SH-SY5Y (cell line): ENCODE data around the gene TTC39A.

Experiments used
- GATA2 ChIP-seq: IDR thresholded peaks from 2 replicates; pipeline ENCODE4 v1.6.1; 2011; ENCODE audit warnings: mild to moderate bottlenecking, low read depth, low read length
- GATA3 ChIP-seq: IDR thresholded peaks from 2 replicates; pipeline ENCODE4 v1.6.1; 2011; ENCODE audit warnings: low read depth, mild to moderate bottlenecking, low read length, moderate library complexity

TTC39A gene

DNA sequence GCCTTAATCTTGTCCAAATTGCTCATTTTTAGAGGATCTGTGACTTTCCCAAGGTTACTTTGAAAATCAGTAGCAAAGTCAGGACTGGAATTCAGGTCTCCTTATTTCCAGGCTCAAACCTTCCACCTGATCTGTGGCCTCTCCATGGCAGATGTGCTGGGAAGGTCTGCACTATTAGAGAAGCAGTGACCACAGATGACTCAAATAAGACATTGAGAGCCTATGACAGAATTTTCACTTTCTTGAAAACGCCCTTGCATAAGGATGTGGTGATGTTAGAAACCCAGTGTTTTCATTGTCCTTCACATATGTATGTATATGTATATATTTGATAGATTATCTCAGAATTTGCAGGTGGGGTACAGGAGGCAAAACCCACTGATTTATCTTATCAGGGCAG, 45.3 kb downstream of the TTC39A start:
- no peak for TF ChIP-seq GATA2
- no peak for TF ChIP-seq GATA3

DNA sequence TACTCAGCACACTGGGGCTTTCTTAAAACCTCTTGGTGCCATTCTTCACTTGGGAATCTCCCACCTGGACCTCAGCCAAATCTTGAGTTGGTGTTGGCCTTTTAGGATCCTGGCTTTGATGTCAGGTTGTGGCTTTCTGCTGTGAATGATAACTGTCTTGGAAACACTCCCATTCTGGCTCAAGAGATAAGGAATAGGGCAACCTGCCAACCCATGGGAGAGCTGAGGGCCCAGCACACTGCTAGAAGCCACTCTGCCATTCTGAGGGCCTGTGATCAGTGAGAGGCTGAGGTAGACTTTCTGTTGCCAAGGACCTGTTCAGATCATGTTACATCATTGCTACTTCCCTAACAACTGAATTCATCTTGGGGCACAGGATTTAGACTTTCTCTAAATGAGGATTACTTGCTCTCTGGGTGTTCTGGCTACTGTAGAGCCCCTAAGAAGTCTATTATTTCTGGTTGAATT, 45.8 kb downstream of the TTC39A start:
- TF ChIP-seq GATA2 (peak; percentile 90), GATA3 (no peak)

DNA sequence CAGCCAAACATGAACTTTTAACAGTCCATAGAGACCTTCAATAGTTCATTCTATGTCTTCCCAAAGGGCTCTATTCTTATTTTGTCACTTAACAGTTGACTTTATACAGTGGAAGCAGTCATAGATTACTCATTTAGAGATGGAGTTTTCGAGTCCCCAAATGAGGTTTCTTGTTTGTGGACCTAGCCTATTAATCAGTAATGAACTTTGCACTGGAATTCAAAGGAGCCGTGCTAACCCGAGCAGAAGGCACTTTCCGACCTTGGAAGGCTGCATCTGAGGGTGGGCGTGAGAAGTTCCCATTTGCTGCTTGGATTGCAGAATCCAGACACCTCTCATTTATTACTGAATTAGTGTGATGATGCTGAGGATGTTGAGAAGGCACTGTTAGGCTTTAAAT, 46.4 kb downstream of the TTC39A start:
- no peak for TF ChIP-seq GATA2

DNA sequence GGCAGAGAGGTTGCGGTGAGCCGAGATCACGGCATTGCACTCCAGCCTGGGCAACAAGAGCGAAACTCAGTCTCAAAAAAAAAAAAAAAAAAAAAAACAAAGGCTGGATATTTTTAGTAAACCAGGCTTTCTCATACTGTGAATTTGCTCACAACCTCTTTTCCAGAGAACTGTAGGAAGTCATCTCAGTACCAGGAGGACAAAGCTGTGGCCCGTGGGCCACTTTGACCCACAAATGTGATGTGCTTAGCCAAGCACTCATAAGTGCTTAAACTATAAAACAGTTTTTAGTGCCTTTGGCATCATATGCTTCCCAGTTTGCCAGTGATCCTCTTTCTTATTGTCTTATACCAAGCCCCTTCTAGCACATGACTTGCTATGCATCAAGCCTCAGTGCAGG, 47.8 kb downstream of the TTC39A start:
- TF ChIP-seq GATA3 = no peak
- no peak for TF ChIP-seq GATA2

DNA sequence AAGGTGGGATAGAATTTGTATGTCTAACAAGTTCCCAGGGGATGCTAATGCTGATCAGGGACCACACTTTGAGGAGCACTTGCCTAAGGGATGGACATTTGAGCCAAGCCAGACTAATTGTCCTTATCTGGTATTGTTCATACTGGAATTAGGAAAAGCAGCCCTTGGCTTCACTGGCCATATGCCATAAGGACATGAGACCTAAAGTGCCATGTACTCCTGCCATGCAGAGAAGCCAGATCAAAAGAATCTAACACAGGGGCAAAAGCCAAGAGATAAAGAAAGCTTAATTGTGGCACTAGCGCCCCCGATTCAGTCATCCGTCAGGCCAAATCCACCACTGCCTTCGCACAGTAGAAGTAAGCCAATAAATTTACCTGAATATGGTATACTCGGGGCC, 48.6 kb downstream of the TTC39A start:
- TF ChIP-seq GATA2 (peak; percentile 83), GATA3 (peak; percentile 51)

DNA sequence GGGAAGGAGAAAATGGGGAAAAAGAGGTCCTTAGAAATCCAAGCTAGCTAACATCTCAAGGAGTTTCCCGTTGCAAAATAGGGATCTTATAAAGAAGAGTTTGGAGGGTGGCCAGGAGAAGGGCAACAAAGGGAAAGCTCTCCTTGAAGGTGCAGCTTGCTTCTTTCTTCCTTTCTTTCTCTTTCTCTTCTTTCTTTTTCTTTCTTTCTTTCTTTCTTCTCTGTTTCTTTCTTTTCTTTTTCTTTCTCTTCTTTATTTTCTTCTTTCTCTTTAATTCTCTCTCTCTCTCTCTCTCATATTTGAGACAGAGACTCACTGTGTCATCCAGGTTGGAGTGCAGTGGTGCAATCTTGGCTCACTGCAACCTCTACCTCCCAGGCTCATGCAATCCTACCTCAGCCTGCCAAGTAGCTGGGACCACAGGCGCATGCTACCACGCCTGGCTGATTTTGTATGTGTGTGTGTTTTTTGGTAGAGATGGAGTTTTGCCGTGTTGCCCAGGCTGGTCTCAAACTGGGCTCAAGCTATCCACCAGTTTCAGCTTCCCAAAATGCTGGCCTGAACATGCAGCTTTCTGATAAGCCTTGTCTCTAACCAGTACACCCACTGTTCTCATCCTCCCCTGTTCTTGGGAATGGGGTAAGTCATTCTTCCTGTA, 49.9 kb downstream of the TTC39A start:
- TF ChIP-seq GATA2 (no peak), GATA3 (no peak)

DNA sequence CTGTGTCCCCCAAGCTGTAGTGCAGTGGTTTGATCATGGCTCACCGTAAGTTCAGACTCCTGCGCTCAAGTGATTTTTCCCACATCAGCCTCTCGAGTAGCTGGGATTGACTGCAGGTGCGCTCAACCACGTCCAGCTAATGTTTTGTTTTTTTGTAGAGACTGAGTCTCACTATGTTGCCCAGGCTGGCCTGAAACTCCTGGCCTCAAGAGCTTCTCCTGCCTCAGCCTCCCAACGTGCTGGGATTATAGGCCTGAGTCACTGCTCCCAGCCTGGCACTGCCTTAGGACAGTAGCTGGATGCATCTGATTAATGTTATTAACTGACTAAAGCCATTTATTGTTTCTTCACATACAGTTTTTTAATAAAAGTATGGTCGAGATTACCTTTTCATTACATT, 54.1 kb downstream of the TTC39A start:
- TF ChIP-seq GATA3 (no peak), GATA2 (no peak)

DNA sequence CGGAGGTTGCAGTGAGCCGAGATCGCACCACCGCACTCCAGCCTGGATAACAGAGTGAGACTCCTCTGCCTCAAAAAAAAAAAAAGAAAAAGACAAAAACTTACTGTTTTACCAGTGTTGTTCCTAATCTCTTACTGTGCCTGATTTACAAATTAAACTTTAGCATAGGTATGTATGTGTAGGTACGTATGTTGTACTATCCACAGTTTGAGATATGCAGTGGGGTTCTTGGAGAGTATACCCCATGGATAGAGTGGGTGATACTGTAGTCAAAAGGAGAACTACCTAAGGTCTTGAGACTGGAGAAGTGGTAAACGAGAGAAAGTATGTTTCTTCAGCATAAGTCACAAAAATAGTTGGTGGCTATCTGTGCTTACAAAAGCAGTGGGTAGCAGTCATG, 55.7 kb downstream of the TTC39A start:
- no peak for TF ChIP-seq GATA2
- TF ChIP-seq GATA3 = no peak

DNA sequence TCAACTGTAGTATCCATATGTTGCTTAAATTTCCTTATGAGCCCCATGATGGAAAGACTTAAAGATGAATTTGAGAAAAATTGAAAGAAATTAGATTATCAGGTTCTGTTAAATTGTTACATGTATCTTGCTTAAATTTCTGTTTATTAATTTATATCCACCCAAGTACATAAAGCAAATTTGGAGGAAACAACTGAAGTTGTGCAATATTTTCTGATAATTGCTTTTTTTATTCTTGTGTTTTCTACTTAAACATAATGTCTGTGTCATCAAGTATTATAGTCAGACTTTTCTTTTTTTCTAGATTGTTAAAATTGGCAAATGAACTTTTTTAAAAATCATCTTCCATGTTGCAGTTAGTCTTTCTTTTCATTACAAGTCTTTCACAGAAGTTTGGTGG, 57.4 kb downstream of the TTC39A start:
- TF ChIP-seq GATA3 (no peak), GATA2 (no peak)

DNA sequence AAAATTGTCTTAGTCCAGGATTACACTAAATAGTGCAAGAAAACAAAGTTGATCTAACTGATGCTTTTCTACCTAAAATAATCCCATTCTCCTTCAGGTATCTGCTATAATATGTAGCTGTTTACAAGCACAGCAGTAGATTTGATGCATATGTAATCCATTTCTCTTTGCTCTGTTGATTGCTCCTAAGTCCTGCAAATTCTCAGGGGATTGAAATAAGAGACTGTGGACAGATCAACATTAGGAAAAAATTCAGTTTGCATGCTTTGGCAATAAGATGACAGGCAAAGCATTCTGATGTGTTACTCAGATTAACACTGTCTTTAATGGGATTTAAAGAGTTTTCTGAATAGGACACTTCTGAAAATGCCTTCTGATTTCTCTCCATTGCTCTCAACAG, 59.6 kb downstream of the TTC39A start:
- no peak for TF ChIP-seq GATA2
- TF ChIP-seq GATA3 = no peak

DNA sequence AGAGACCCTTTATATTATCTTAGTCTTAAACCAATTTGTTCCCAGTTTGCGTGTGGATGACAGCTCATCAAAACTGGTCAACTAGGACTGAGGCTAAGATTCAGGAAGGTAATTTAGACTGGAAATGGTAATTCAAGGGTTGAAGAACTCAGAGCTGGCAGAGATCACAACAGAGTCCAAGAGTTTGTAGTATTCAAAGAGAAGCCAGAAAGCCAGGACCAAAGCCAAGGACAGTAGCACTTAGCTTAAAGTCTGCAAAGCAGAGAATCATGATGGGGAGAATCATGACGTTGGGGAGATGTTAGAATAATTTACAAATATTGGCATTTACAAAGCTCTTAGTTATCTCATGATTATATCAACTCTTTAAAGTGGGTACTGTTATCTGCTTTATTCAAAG, 61.7 kb downstream of the TTC39A start:
- TF ChIP-seq GATA3 (no peak), GATA2 (no peak)

DNA sequence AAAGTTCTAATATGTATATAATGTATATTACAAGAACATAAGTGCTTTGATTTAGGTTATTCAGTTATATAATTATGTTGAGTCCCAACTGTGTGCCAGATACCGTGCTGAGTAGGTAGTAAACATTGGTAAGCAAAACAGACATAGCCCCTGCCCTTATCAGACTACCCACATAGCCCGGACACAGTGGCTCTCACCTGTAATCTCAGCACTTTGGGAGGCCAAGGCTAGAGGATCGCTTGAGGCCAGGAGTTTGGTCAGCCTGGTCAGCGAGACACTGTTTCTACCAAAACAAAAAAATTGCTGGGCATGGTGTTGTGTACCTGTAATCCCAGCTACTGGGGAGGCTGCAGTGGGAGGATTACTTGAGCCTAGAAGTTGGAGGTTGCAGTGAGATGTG, 63.6 kb downstream of the TTC39A start:
- TF ChIP-seq GATA2 (no peak), GATA3 (no peak)

DNA sequence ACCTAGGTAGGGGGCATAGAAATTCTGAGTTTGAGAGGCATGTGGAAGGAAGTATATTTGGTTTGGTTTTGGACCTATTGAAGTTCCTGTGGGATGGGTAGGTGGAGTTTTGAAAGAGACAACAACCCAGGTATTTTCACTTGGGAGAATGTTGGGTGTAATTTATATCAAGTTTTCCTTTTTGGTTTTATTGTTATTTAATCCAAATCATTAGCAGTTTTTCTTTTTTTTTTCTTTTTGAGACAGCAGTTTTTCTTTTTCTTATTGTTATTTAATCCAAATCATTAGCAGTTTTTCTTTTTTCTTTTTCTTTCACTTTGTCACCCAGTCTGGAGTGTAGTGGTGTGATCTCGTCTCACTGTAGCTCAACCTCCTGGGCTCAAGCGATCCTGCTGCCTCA, 64.2 kb downstream of the TTC39A start:
- no peak for TF ChIP-seq GATA3
- no peak for TF ChIP-seq GATA2

DNA sequence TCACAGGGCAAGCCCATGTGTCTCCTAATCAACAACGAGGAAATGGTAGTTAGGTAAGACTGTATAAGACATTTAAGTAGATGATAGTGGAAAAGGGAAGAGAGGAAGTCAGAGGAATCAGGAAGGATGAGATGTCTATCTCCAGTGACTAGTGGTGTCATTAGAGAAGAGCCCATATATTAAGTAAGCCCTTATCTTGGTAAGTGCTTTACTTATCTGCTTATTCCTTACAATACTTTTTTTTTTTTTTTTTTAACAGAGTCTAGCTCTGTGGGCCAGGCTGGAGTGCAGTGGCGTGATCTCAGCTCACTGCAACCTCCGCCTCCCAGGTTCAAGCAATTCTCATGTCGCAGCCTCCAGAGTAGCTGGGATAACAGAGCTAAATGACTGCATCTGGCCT, 64.7 kb downstream of the TTC39A start:
- TF ChIP-seq GATA3 (no peak), GATA2 (no peak)

DNA sequence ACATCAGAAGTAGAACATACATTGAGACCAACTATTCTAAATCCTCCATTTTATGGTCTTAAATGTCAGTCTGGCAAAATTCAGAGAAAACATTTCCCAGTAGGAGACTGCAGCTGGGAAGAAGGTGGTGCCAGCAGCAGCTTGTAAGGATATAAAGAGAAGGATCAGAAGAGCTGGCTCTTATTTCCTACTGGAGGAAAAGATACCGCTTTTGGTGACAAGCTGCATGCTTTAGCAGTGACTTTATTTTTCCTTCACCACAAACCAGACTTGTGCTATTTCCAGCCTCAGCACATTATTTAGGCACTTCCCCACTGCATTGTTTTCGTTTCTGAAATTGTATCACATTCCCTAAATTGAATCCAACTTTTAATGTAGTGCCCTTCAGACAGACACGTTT, 65.9 kb downstream of the TTC39A start:
- TF ChIP-seq GATA3 = no peak
- no peak for TF ChIP-seq GATA2
